ENCODE results near the gene KRT1.

DNA sequence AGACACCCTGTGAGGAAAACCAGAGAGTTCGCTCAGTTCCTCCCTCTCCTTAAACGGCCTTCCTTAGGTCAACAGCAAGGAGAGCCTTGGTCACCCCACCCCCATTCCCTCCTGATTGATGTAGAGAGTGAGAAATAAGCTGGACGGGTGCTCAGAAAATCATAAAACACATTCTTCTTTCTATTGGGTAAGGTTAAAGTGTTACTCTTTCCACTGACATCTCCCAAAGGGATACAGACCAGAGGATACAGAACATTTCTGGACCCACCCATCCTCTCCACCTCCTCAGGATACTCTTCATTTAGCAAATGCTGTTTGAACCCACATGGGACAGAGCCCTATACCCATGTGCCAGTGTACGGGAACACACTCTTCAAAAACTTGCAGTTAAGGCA, 34.7 kb upstream of the KRT1 start:
- TF ChIP-seq POLR2AphosphoS5 (IDR thresholded peaks at IDR 0.05; ENCODE audit: low read depth, low read length) (no peak), TAF1 (IDR thresholded peaks at IDR 0.05; ENCODE audit: borderline replicate concordance, insufficient read depth, low read length) (no peak), SIN3A (IDR thresholded peaks at IDR 0.05; ENCODE audit: borderline replicate concordance, insufficient read depth, low read length) (no peak), FOXP2 (optimal IDR thresholded peaks at IDR 0.05; ENCODE audit: borderline replicate concordance, extremely low read depth, extremely low read length, insufficient read depth) (no peak)
- TF ChIP-seq, protein P1, sequence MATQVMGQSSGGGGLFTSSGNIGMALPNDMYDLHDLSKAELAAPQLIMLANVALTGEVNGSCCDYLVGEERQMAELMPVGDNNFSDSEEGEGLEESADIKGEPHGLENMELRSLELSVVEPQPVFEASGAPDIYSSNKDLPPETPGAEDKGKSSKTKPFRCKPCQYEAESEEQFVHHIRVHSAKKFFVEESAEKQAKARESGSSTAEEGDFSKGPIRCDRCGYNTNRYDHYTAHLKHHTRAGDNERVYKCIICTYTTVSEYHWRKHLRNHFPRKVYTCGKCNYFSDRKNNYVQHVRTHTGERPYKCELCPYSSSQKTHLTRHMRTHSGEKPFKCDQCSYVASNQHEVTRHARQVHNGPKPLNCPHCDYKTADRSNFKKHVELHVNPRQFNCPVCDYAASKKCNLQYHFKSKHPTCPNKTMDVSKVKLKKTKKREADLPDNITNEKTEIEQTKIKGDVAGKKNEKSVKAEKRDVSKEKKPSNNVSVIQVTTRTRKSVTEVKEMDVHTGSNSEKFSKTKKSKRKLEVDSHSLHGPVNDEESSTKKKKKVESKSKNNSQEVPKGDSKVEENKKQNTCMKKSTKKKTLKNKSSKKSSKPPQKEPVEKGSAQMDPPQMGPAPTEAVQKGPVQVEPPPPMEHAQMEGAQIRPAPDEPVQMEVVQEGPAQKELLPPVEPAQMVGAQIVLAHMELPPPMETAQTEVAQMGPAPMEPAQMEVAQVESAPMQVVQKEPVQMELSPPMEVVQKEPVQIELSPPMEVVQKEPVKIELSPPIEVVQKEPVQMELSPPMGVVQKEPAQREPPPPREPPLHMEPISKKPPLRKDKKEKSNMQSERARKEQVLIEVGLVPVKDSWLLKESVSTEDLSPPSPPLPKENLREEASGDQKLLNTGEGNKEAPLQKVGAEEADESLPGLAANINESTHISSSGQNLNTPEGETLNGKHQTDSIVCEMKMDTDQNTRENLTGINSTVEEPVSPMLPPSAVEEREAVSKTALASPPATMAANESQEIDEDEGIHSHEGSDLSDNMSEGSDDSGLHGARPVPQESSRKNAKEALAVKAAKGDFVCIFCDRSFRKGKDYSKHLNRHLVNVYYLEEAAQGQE (IDR thresholded peaks at IDR 0.05; ENCODE audit: insufficient read depth in 1 of 2, low read depth in 2 of 2, low read length in 2 of 2): no peak
